ENCODE results near the gene CD58. TPM values are rescaled to one million over a fixed set of nuclear protein-coding genes. Genes with fewer than 3 reads are reported as not detected.

CD58 gene

GRCh38 chr1:116466810-116467557 lies 103.8 kb downstream of the CD58 start:
- Histone ChIP-seq H3K18ac (ENCODE audit: low read length) (no peak overlapping the region), H3K56ac (ENCODE audit: low read length) (no peak overlapping the region), H3K79me2 (ENCODE audit: control insufficient read depth, insufficient read depth, low read length) (no peaks in the 10 kb centered on the region), H2BK15ac (replicated peaks; ENCODE audit: low read depth) (no peak overlapping the region), H3K27me3 (ENCODE audit: insufficient read depth, low read length, poor library complexity) (no peaks in the 10 kb centered on the region), H3K4ac (ENCODE audit: low read depth, low read length) (no peak overlapping the region), H3K23ac (ENCODE audit: low read length) (no peak overlapping the region), H3K4me1 (ENCODE audit: control insufficient read depth, low read depth, low read length) (peaks cover 3% of the 10 kb centered on the region), H3K79me1 (ENCODE audit: low read length) (no peaks in the 10 kb centered on the region), H3K36me3 (ENCODE audit: control insufficient read depth, insufficient read depth, low read length) (no peaks in the 10 kb centered on the region), H3K4me2 (ENCODE audit: low read length) (no peak overlapping the region), H3K9ac (ENCODE audit: low read length) (no peak overlapping the region), H2BK120ac (ENCODE audit: low read depth, low read length) (no peak overlapping the region), H4K5ac (ENCODE audit: low read length) (no peak overlapping the region), H3K4me3 (ENCODE audit: low read length) (no peak overlapping the region), H3K27ac (ENCODE audit: low read depth, low read length) (no peak overlapping the region), H2AK5ac (ENCODE audit: low read length) (no peak overlapping the region), H4K8ac (ENCODE audit: low read depth, low read length) (no peak overlapping the region), H2BK5ac (ENCODE audit: low read length) (no peak overlapping the region)
- DNase-seq: no peak
- 100% methylated on average over 1 of the region's 2 CpGs for WGBS (ENCODE audit: extremely low coverage, insufficient coverage, low lambda C conversion rate)

GRCh38 chr1:116465845-116466685 lies 104.8 kb downstream of the CD58 start:
- Histone ChIP-seq H3K79me1 (ENCODE audit: low read length) (no peaks in the 10 kb centered on the region), H3K23ac (ENCODE audit: low read length) (no peak overlapping the region), H2BK120ac (ENCODE audit: low read depth, low read length) (no peak overlapping the region), H3K36me3 (ENCODE audit: control insufficient read depth, insufficient read depth, low read length) (no peaks in the 10 kb centered on the region), H3K79me2 (ENCODE audit: control insufficient read depth, insufficient read depth, low read length) (no peaks in the 10 kb centered on the region), H3K4ac (ENCODE audit: low read depth, low read length) (no peak overlapping the region), H4K8ac (ENCODE audit: low read depth, low read length) (no peak overlapping the region), H2BK5ac (ENCODE audit: low read length) (no peak overlapping the region), H2AK5ac (ENCODE audit: low read length) (no peak overlapping the region), H3K4me2 (ENCODE audit: low read length) (no peak overlapping the region), H3K27me3 (ENCODE audit: insufficient read depth, low read length, poor library complexity) (no peaks in the 10 kb centered on the region), H4K5ac (ENCODE audit: low read length) (no peak overlapping the region), H3K27ac (ENCODE audit: low read depth, low read length) (no peak overlapping the region), H3K4me3 (ENCODE audit: low read length) (no peak overlapping the region), H3K4me1 (ENCODE audit: control insufficient read depth, low read depth, low read length) (no peaks in the 10 kb centered on the region), H3K56ac (ENCODE audit: low read length) (no peak overlapping the region), H2BK15ac (replicated peaks; ENCODE audit: low read depth) (no peak overlapping the region), H3K9ac (ENCODE audit: low read length) (no peak overlapping the region), H3K18ac (ENCODE audit: low read length) (peak overlapping the region; percentile 40)
- DNase-seq: no peak
- WGBS (ENCODE audit: extremely low coverage, insufficient coverage, low lambda C conversion rate): no CpG with 5 or more reads among the region's 10 CpGs

DNA sequence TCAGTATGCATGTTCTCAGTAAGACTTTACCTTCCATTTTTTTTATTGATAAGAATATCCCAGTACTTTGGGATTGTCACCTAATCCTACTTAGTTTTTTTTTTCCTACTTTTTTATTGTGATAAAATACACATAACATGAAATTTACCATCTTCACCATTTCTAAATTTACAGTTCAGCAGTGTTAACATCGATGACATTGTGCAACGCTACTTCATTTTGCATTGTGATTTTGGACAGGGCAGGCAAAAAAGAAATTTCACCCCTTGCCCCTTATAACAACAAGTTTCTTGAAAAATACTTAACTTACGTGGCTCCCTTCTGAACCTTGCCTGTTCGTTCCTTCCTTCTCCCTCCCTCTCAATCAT lies 105.4 kb downstream of the CD58 start:
- H3K79me2 ChIP-seq (ENCODE audit: control insufficient read depth, insufficient read depth, low read length): no peaks in the 10 kb centered on the region
- H3K27me3 ChIP-seq (ENCODE audit: insufficient read depth, low read length, poor library complexity): no peaks in the 10 kb centered on the region
- H3K9ac ChIP-seq (ENCODE audit: low read length): no peak overlapping the region
- no peaks in the 10 kb centered on the region for H3K79me1 ChIP-seq (ENCODE audit: low read length)
- no peak for DNase-seq
- H3K36me3 ChIP-seq (ENCODE audit: control insufficient read depth, insufficient read depth, low read length): no peaks in the 10 kb centered on the region
- no peak overlapping the region for H4K8ac ChIP-seq (ENCODE audit: low read depth, low read length)
- H2AK5ac ChIP-seq (ENCODE audit: low read length): no peak overlapping the region
- H3K27ac ChIP-seq (ENCODE audit: low read depth, low read length): no peak overlapping the region
- H2BK15ac ChIP-seq (replicated peaks; ENCODE audit: low read depth): no peak overlapping the region
- no peak overlapping the region for H3K23ac ChIP-seq (ENCODE audit: low read length)
- no peak overlapping the region for H3K4me3 ChIP-seq (ENCODE audit: low read length)
- no peak overlapping the region for H3K18ac ChIP-seq (ENCODE audit: low read length)
- WGBS (ENCODE audit: extremely low coverage, insufficient coverage, low lambda C conversion rate): no CpG with 5 or more reads among the region's 4 CpGs
- H3K4me2 ChIP-seq (ENCODE audit: low read length): no peak overlapping the region
- H3K4ac ChIP-seq (ENCODE audit: low read depth, low read length): no peak overlapping the region
- no peak overlapping the region for H2BK120ac ChIP-seq (ENCODE audit: low read depth, low read length)
- no peaks in the 10 kb centered on the region for H3K4me1 ChIP-seq (ENCODE audit: control insufficient read depth, low read depth, low read length)
- no peak overlapping the region for H3K56ac ChIP-seq (ENCODE audit: low read length)
- H4K5ac ChIP-seq (ENCODE audit: low read length): no peak overlapping the region
- H2BK5ac ChIP-seq (ENCODE audit: low read length): no peak overlapping the region

Small RNA genes lying within 50 kb of the gene (small RNA-seq; reads per million reads assigned to genes)
- not detected for gene MIR548AC (ENCODE audit: insufficient read depth)
